Measurements from ENCODE around the gene JCAD.

DNA sequence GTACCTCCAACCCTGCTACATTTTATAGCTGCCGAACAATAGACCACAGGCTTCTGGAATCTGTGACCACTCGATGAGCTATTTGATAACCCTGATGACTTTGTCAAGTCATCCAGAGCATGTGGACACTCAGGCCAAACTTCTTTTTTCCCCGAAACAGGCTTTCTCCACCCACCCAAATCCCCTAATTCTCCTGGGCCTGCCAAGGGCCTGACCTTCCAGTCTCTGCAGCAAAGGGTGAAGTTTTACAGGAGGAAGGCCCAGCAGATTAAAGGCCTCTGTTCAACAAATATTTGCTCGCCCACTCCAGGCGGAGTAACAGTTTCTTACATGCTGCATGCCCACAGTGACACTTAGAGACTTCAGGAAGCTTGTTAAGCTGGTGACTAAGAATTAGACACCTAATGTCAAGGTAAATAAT is 2.0 kb downstream of the JCAD start:
- TF ChIP-seq, protein P1, sequence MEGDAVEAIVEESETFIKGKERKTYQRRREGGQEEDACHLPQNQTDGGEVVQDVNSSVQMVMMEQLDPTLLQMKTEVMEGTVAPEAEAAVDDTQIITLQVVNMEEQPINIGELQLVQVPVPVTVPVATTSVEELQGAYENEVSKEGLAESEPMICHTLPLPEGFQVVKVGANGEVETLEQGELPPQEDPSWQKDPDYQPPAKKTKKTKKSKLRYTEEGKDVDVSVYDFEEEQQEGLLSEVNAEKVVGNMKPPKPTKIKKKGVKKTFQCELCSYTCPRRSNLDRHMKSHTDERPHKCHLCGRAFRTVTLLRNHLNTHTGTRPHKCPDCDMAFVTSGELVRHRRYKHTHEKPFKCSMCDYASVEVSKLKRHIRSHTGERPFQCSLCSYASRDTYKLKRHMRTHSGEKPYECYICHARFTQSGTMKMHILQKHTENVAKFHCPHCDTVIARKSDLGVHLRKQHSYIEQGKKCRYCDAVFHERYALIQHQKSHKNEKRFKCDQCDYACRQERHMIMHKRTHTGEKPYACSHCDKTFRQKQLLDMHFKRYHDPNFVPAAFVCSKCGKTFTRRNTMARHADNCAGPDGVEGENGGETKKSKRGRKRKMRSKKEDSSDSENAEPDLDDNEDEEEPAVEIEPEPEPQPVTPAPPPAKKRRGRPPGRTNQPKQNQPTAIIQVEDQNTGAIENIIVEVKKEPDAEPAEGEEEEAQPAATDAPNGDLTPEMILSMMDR (IDR thresholded peaks at IDR 0.05), result no peak
- TF ChIP-seq POLR2A (IDR thresholded peaks at IDR 0.05), result no peak

All from thyroid gland (tissue), 4 donors.